ENCODE measurements around the gene LONRF2. TPM values are rescaled to one million over a fixed set of nuclear protein-coding genes. Genes with fewer than 3 reads are reported as not detected.

The LONRF2 gene
- total RNA-seq, 2 donors from 2014 or later: 0.21 to 1.6 TPM

- DNase-seq (no peak), ATAC-seq (no peak)
- intact Hi-C loops (cut with DNase I, micrococcal nuclease): no loop called here
Measured at GRCh38 chr2:100309311-100309710, 13.0 kb downstream of the LONRF2 start.

GRCh38 chr2:100303744-100304143, 18.6 kb downstream of the LONRF2 start:
- intact Hi-C loops (cut with DNase I, micrococcal nuclease): no loop called here
- DNase-seq (no peak), ATAC-seq (no peak)

GRCh38 chr2:100302585-100302892, 19.8 kb downstream of the LONRF2 start:
- ATAC-seq (peak; percentile 51), DNase-seq (no peak)
- intact Hi-C loops (cut with DNase I, micrococcal nuclease): no loop called here

GRCh38 chr2:100301881-100302584, 20.3 kb downstream of the LONRF2 start:
- intact Hi-C loops (cut with DNase I, micrococcal nuclease): no loop called here
- ATAC-seq: no peak

GRCh38 chr2:100299548-100299947, 22.8 kb downstream of the LONRF2 start:
- DNase-seq (no peak), ATAC-seq (no peak)
- intact Hi-C loops (cut with DNase I, micrococcal nuclease): no loop called here

More at GRCh38 chr2:100301881-100302584, 20.3 kb downstream of the LONRF2 start:
- no peak for DNase-seq

- ATAC-seq (no peak), DNase-seq (no peak)
- intact Hi-C loops (cut with DNase I, micrococcal nuclease): no loop called here
Measured at GRCh38 chr2:100297511-100297910, 24.8 kb downstream of the LONRF2 start.

- ATAC-seq: no peak
- no peak for DNase-seq
- intact Hi-C loops (cut with DNase I, micrococcal nuclease): no loop called here
Measured at GRCh38 chr2:100294162-100294497, 28.2 kb downstream of the LONRF2 start.

- no peak for ATAC-seq
- intact Hi-C loops (cut with DNase I, micrococcal nuclease): no loop called here
- no peak for DNase-seq
Measured at GRCh38 chr2:100293341-100294161, 28.8 kb downstream of the LONRF2 start.

GRCh38 chr2:100292022-100292580, 30.2 kb downstream of the LONRF2 start:
- intact Hi-C loops (cut with DNase I, micrococcal nuclease): no loop called here
- ATAC-seq (no peak), DNase-seq (no peak)

- DNase-seq: peak in 1 of 2 donors; percentile 33
- ATAC-seq: no peak
- intact Hi-C loops (cut with DNase I, micrococcal nuclease): no loop called here
Measured at GRCh38 chr2:100291152-100291970, 30.9 kb downstream of the LONRF2 start.

- ATAC-seq (no peak), DNase-seq (no peak)
- intact Hi-C loops (cut with DNase I, micrococcal nuclease): no loop called here
Measured at GRCh38 chr2:100290718-100291151, 31.6 kb downstream of the LONRF2 start.

- no peak for DNase-seq
- intact Hi-C loops (cut with DNase I, micrococcal nuclease): no loop called here
- no peak for ATAC-seq
Measured at GRCh38 chr2:100289020-100289419, 33.3 kb downstream of the LONRF2 start.

- DNase-seq (no peak), ATAC-seq (no peak)
- intact Hi-C loops (cut with DNase I, micrococcal nuclease): no loop called here
Measured at GRCh38 chr2:100286318-100286717, 36.0 kb downstream of the LONRF2 start.

GRCh38 chr2:100285691-100286090, 36.6 kb downstream of the LONRF2 start:
- no peak for DNase-seq
- no peak for ATAC-seq
- intact Hi-C loops (cut with DNase I, micrococcal nuclease): no loop called here

- no peak for DNase-seq
- intact Hi-C loops (cut with DNase I, micrococcal nuclease): no loop called here
- ATAC-seq: no peak
Measured at GRCh38 chr2:100285011-100285410, 37.3 kb downstream of the LONRF2 start.

GRCh38 chr2:100283724-100284501, 38.4 kb downstream of the LONRF2 start:
- DNase-seq (no peak), ATAC-seq (no peak)
- intact Hi-C loops (cut with DNase I, micrococcal nuclease): no loop called here

GRCh38 chr2:100281521-100282438, 40.5 kb downstream of the LONRF2 start:
- ATAC-seq (no peak), DNase-seq (no peak)
- intact Hi-C loops (cut with DNase I, micrococcal nuclease): no loop called here

Measured in left colon (tissue), 2 donors.